ENCODE results near the gene FITM1. TPM values are rescaled to one million over a fixed set of nuclear protein-coding genes. Genes with fewer than 3 reads are reported as not detected.
A peak's percentile ranks its signal among the peaks of the same experiment; 100 is the strongest.

Gene FITM1
- total and polyA plus RNA-seq, 8 donors: 0.68 to 1.5 (median 0.99) TPM

DNA sequence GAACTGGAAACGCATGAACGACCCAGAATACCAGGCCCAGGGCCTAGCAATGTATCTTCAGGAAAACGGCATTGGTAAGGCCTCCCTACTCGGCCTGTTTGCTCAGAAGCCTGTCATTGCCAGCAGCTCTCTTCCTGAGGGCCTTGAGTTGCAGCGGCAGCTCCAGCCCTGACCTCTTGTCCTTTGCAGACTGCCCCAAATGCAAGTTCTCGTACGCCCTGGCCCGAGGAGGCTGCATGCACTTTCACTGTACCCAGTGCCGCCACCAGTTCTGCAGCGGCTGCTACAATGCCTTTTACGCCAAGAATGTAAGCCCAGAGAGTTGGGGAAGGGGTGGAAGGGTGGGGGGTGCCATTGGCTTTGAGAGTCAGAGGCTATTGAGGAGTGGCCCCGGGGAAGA, 26.9 kb downstream of the FITM1 start:
- peak in 1 of 4 donors; percentile 51 for DNase-seq

DNA sequence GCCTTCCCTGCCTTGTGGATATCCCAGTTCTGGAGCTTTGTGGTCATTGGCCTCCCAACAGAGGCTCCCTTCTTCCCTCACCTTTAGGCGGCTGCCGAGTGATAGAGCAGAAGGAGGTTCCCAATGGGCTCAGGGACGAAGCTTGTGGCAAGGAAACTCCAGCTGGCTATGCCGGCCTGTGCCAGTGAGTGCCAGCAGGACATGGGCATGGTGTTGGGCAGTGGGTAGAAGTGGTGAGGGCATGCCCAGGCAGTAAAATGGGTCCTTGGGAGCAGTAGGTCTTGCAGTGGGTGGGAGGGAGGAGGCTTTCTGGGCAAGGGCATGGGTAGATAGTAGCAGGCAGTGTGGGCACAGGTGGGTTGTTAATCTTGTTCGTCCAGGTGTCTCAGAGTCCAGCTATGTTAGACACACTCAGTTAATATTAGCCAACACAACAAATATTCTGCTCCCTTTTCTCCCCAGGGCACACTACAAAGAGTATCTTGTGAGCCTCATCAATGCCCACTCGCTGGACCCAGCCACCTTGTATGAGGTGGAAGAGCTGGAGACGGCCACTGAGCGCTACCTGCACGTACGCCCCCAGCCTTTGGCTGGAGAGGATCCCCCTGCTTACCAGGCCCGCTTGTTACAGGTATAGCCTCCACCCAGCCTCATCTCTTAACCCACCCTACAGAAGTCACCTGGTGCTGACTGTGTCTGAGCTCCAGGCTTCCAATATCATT, 29.5 kb downstream of the FITM1 start:
- Histone ChIP-seq H3K9me3 (no peaks in the 10 kb centered on the region), H3K36me3 (peaks cover 0 to 86% of the 10 kb centered on the region in 2 donors), H3K27me3 (no peaks in the 10 kb centered on the region), H3K27ac (peak overlapping the region in 1 of 2 donors; percentile 96), H3K4me1 (peaks cover 14 to 40% of the 10 kb centered on the region in 2 donors), H3K4me3 (no peak overlapping the region)
- TF ChIP-seq, protein P1, sequence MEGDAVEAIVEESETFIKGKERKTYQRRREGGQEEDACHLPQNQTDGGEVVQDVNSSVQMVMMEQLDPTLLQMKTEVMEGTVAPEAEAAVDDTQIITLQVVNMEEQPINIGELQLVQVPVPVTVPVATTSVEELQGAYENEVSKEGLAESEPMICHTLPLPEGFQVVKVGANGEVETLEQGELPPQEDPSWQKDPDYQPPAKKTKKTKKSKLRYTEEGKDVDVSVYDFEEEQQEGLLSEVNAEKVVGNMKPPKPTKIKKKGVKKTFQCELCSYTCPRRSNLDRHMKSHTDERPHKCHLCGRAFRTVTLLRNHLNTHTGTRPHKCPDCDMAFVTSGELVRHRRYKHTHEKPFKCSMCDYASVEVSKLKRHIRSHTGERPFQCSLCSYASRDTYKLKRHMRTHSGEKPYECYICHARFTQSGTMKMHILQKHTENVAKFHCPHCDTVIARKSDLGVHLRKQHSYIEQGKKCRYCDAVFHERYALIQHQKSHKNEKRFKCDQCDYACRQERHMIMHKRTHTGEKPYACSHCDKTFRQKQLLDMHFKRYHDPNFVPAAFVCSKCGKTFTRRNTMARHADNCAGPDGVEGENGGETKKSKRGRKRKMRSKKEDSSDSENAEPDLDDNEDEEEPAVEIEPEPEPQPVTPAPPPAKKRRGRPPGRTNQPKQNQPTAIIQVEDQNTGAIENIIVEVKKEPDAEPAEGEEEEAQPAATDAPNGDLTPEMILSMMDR (IDR thresholded peaks at IDR 0.05): no peak
- intact Hi-C loops (cut with DNase I): no loop called here
- DNase-seq (peak in 1 of 4 donors; percentile 59), ATAC-seq (no peak)

More for the DNA sequence above, 26.9 kb downstream of the FITM1 start:
- peaks cover 0 to 86% of the 10 kb centered on the region in 2 donors for H3K36me3 ChIP-seq
- TF ChIP-seq, protein P1 (IDR thresholded peaks at IDR 0.05): no peak
- no peak overlapping the region for H3K4me3 ChIP-seq
- no peaks in the 10 kb centered on the region for H3K9me3 ChIP-seq
- intact Hi-C loops (cut with DNase I): no loop called here
- ATAC-seq: no peak
- H3K4me1 ChIP-seq: peaks cover 6 to 15% of the 10 kb centered on the region in 2 donors
- H3K27me3 ChIP-seq: no peaks in the 10 kb centered on the region
- H3K27ac ChIP-seq: no peak overlapping the region

DNA sequence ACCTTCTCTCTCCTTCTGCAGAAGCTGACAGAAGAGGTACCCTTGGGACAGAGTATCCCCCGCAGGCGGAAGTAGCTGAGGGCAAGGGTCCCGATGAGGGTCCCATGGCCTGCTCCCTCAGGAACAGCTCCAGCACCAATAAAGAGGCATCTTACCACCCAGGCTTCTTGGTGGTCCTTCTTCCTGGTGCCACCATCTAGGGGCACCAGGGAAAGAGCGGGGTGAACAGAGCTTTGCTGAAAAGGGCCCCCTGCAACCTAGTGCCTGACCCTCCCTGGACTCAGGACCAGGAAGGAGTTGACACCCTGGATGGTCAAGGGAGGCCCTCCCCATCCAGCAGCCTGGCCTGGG, 30.0 kb downstream of the FITM1 start:
- DNase-seq: no peak
- H3K9me3 ChIP-seq: no peaks in the 10 kb centered on the region
- intact Hi-C loops (cut with DNase I): no loop called here
- peaks cover 0 to 86% of the 10 kb centered on the region in 2 donors for H3K36me3 ChIP-seq
- H3K27ac ChIP-seq: peak overlapping the region; percentile 93 to 96
- H3K4me3 ChIP-seq: no peak overlapping the region
- TF ChIP-seq, protein P1 (IDR thresholded peaks at IDR 0.05): no peak
- ATAC-seq: no peak
- peaks cover 14 to 45% of the 10 kb centered on the region in 2 donors for H3K4me1 ChIP-seq
- H3K27me3 ChIP-seq: no peaks in the 10 kb centered on the region

DNA sequence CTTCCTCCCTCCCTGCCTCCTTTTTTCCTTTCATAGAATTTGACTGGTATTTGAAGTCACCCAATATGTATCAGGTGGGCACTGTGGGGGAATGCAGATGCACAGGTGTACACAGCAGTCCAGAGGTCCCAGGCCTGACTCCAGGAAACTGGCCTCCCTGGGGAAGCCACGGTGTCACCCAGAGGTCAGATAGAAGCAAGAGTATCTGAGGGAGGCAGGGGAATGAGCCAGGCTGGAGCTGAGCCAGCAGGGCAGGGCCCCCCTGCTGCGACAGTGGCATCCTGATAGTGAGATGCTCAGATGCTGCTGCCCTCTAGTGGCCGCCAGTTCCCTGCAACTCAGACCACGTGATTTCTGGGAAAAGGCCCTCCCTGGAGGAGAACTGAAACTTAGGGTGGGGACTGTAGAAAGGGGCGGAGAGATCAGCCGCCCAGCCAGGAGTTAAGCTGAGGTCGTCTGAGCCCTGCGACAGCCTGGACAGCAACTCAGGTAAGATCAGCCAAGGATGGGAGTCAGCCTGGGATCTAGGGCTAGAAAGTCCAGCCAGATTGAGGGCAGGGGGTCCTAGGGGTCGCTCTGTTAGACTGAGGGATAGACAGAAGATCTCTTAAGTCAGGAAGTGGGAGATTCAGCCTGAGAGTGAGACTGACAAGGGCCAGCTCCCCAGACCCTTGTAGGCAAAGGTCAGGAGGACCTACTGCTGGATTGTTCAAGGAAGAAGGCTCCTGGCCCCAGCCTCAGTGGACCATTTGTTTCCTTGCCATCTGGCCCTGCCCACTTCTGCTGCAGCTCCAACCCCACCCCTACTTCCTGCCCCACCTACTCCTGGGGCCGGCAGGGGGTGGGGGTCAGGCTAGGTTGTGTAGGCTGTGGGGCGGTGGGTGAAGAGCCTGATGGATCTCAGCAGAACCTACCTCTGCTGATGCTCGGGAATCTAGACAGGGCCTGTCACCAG, 30.7 kb downstream of the FITM1 start, which contains the start of gene IRF9:
TSS of gene IRF9 (plus strand) at position 416 of the 955 bp plus-strand sequence. CDS start 880 bp downstream, outside the sequence.
- intact Hi-C loops (cut with DNase I): no loop called here

More for the DNA sequence above, 30.7 kb downstream of the FITM1 start, which contains the start of gene IRF9:
- H3K9me3 ChIP-seq: no peaks in the 10 kb centered on the region
- H3K4me3 ChIP-seq: peak within 1 kb of the TSS; percentile 80 to 87
- peaks cover 14 to 51% of the 10 kb centered on the region in 2 donors for H3K4me1 ChIP-seq
- ATAC-seq: peak; percentile 96
- DNase-seq: peak; percentile 91 to 95 (median 94)
- H3K27ac ChIP-seq: peak within 1 kb of the TSS; percentile 93 to 96
- peaks cover 0 to 86% of the 10 kb centered on the region in 2 donors for H3K36me3 ChIP-seq
- H3K27me3 ChIP-seq: no peaks in the 10 kb centered on the region
- TF ChIP-seq, protein P1 (IDR thresholded peaks at IDR 0.05): peak; percentile 94 to 96
